PFSK-1 (cell line): Measurements from ENCODE around the gene PVR.

Experiments
- POLR2AphosphoS5 ChIP-seq: IDR thresholded peaks from 2 replicates; pipeline ENCODE4 v1.6.1; 2012; ENCODE audit warnings: low read depth, mild to moderate bottlenecking, control low read depth, low read length, moderate library complexity
- SIN3A ChIP-seq: IDR thresholded peaks from 2 replicates; pipeline ENCODE4 v1.6.1; 2012; ENCODE audit warnings: mild to moderate bottlenecking, low read length, moderate library complexity, borderline replicate concordance; ENCODE audit not compliant: insufficient read depth
- TAF1 ChIP-seq: IDR thresholded peaks from 2 replicates; pipeline ENCODE4 v1.6.1; 2012; ENCODE audit warnings: low read length, control low read depth, borderline replicate concordance; ENCODE audit not compliant: insufficient read depth
- TF ChIP-seq, protein P1 (sequence below), 2 experiments: IDR thresholded peaks; 2 replicates each; pipeline versions ENCODE4 v1.6.1 to v1.8.0; 2011 to 2012; ENCODE audit warnings: low read depth in 2 of 2, low read length in 2 of 2, control low read depth in 1 of 2, inconsistent platforms in 1 of 2, mild to moderate bottlenecking in 1 of 2, moderate library complexity in 1 of 2; ENCODE audit not compliant: insufficient read depth in 1 of 2

DNA sequence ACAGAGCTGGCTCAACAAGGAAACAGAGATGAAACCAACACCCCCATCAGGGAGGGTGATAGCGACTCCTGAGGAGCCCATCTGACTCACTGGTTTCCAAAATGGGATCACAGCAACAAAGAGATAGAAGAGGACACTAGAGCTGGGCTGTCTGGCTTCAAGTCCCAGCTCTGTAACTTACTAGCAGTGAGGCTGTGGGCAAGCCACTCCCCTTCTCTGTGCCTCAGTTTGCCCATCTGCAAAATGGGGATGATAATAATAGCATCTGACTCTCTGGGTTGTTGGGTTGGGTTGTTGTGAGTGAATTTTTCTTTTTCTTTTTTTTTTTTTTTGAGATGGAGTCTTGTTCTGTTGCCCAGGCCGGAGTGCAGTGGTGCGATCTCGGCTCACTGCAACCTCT, 16.1 kb upstream of the PVR start:
- TF ChIP-seq TAF1 (no peak), POLR2AphosphoS5 (no peak), SIN3A (no peak)
- TF ChIP-seq, protein P1, sequence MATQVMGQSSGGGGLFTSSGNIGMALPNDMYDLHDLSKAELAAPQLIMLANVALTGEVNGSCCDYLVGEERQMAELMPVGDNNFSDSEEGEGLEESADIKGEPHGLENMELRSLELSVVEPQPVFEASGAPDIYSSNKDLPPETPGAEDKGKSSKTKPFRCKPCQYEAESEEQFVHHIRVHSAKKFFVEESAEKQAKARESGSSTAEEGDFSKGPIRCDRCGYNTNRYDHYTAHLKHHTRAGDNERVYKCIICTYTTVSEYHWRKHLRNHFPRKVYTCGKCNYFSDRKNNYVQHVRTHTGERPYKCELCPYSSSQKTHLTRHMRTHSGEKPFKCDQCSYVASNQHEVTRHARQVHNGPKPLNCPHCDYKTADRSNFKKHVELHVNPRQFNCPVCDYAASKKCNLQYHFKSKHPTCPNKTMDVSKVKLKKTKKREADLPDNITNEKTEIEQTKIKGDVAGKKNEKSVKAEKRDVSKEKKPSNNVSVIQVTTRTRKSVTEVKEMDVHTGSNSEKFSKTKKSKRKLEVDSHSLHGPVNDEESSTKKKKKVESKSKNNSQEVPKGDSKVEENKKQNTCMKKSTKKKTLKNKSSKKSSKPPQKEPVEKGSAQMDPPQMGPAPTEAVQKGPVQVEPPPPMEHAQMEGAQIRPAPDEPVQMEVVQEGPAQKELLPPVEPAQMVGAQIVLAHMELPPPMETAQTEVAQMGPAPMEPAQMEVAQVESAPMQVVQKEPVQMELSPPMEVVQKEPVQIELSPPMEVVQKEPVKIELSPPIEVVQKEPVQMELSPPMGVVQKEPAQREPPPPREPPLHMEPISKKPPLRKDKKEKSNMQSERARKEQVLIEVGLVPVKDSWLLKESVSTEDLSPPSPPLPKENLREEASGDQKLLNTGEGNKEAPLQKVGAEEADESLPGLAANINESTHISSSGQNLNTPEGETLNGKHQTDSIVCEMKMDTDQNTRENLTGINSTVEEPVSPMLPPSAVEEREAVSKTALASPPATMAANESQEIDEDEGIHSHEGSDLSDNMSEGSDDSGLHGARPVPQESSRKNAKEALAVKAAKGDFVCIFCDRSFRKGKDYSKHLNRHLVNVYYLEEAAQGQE (IDR thresholded peaks at IDR 0.05; ENCODE audit: insufficient read depth in 1 of 2, low read depth in 2 of 2, low read length in 2 of 2), result no peak
